Measurements from ENCODE around the gene SMYD2.

SMYD2 gene, protein sequence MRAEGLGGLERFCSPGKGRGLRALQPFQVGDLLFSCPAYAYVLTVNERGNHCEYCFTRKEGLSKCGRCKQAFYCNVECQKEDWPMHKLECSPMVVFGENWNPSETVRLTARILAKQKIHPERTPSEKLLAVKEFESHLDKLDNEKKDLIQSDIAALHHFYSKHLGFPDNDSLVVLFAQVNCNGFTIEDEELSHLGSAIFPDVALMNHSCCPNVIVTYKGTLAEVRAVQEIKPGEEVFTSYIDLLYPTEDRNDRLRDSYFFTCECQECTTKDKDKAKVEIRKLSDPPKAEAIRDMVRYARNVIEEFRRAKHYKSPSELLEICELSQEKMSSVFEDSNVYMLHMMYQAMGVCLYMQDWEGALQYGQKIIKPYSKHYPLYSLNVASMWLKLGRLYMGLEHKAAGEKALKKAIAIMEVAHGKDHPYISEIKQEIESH

DNA sequence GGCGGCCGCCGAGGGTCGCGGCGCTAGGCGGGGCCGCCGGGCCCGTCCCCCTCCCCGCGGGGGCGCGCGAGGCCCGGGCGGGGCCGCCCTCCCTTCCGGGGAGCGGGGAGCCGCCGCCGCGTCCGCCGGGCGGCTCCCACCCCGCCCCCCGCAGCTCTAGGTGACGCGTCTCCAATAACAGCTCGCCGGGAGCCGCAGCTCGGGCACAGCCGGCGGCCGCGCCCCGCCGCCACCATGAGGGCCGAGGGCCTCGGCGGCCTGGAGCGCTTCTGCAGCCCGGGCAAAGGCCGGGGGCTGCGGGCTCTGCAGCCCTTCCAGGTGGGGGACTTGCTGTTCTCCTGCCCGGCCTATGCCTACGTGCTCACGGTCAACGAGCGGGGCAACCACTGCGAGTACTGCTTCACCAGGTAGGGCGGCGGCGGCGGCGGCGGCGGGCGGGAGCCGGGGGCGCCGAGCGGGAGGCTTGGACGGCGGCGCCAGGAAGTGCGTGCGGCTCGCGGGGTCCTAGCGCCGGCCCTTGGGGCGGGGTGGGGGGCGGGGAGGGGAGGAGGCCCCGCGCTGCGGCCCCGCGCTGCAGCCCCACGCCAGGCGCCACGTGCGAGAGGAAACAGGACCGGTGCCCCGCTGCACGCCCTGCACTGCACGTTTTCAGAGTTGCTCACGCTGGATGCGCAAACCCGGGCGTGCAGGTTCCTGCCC is at the start of gene SMYD2:
SMYD2 (plus strand) TSS at position 139 of the 699 bp plus-strand sequence; CDS start at position 235, 96 bp downstream.
- FAIRE-seq = no peak

DNA sequence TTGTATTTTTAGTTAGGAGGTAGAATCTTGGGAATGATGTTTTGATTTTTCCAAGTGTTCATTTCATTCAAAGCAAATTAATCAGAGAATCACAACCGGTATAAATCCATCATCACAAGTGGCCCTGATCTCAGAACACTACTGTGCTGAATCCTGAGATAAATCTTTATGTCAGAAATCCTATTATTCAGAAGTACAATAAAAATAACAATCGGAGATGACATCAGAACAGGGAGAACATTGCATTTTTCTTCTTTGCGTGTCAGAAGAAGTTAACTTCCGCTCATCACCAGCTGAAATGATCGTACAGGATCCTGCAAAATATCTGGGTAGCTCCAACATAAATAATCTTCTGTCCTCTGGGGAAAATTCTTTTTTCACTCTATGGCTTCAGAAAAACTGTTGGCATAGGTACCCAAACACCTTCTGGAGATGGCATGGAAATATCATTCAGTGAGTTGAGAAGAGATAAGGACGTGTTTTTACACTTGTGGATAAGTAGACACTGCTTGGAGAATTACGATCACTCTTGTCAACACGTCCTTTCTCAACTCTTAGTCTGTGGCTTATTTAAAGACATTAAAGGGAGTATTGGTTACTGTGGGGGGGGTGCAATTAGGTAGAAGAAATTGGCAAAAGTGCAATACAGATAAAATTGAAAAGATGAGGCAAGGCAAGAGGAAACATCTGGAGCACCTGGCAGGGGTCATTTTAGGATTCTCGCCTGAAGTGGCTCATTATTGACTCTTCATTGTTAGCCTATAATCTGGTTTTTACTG is 46.9 kb upstream of the SMYD2 start:
- no peak for FAIRE-seq

DNA sequence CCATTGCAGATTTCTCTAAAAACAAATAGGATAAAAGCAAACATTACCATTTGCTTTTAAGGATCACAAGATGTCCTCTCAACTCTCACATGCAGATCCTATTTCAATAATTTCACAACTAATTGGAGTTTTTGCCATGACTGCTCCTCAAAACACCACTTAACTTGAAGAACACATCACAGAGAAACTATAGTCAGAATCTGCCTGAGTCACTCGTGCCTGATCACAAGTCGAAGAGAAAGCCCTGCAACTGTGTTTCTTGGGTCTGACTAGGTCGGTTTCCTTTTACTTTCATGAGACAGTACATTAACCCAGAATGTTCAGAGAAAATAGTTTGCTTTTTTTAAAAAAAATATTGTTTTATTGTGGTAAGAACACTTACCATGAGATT is 46.3 kb upstream of the SMYD2 start:
- no peak for FAIRE-seq

DNA sequence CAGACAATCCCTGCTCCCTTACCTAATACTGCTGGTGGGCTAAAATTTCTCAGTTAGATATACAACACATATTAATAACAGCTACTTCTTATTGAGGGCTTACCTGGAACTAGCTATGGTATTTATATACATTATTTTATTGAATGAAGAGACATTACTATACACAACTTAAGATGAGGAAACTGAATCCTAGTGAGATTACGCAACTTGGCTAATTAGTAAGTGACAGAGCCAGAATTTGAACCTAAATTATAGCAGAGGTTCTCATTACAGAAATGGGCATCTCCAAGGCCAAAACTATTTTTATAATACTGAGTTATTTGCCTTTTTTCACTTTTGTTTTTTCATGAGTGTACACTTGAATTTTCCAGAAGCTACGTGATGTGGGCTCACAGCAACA is 44.5 kb upstream of the SMYD2 start:
- FAIRE-seq = no peak

DNA sequence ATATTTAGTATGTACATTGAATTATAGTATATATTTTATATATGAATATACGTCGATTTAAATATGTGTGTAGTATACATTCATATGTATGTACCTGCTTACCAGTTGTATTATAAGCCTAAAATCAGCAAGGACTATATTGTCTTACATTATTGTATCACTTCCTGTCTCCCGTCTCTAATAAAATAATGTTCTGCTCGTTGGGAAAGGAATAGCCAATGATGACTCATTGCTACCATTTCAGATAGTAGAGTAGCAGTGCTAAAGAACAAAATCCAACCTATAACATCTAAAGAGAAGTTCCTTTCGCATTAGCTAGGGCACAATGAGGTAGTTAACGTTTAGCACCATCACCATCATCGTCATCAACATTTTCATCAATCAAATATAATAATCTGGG is 39.9 kb upstream of the SMYD2 start:
- no peak for FAIRE-seq

DNA sequence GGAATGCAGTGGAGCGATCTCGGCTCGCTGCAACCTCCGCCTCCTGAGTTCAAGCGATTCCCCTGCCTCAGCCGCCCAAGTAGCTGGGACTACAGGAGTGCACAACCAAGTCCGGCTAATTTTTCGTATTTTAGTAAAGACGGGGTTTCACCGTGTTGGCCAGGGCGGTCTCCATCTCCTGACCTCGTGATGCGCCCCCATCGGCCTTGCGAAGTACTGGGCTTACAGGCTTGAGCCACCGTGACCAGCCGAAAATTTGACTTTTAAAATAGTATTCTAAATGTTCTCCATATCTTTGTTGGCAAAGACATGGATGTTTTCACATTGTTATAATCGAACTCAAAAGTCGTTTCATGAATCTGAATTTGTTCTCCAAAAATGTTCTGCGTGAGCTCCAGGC is 36.7 kb upstream of the SMYD2 start:
- no peak for FAIRE-seq

DNA sequence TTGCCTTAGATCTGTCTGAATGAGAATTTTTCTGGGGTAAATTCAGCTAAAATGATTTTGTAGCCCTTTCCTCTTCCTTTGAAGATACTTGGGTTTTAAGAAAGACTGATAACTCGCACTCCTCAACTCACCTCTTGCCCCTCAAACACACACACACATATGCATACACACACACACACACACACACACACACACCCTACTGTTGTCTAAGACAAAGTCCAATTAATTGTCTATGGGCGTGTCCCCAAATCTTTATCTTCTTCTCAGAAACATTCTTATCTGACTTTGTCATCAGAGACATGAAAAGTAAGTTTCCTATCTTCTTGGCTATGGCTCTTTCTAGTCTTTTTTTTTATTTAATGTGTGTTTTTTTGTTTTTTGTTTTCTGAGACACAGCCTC is 36.1 kb upstream of the SMYD2 start:
- no peak for FAIRE-seq

DNA sequence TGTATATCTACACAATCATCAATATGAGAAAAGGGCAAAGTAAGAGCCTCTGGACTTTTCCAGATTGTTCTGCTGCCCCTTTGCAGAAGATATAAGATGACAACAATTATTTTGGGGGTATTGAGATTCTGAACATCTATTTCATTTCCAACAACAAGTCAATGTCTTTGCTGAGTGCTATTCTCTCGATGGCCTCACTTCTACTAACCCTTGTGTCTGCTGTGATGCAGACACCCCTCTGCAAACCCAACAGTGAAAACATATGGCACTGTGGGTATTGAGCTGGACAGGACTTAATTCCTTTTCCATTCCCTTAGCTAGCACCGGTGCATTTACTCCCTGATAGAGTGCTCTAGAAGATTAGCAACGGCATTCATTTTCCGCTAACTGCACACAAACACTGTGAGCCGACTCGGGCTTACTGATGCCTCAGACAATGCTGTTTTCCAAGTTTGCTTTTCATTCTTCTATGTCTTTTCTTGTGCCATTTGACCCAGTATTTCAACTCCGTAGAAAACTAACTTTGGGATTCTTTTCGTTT is 33.4 kb upstream of the SMYD2 start:
- no peak for FAIRE-seq

DNA sequence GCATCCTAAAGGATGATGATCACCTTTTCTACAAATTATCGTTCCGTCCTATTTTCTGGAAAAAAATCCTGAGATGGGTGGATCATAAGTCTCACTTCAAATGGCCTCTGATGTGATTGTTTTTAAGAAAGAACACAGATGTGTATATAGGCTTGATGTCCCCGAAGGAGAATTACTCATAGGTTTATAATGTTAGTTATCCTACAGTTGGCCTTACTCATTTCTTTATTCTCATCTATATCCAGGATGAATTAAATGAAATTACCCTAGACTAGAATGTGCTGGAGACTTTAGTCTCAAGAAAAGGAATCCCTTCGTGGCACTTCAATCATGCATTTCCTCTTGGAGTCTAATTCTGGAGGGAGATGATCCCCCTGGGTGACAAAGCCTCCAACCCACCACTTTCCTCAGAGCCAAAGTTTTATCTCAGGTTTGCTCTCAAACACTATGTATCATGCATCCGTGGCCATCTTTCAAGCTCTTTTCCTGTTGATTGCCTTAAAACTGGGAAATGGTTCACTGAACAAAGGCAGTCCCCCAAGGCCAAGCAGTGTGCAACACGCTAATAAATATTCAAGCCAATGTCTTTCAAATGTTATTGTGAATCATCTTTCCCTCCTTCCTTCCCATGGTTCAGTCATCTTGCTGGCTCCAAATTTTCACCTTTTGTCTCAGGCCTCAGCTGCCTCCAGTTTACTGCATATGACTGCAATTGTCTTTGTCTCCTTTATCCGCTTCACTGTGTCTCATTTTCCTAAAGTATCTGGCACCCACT is 32.5 kb upstream of the SMYD2 start:
- no peak for FAIRE-seq

DNA sequence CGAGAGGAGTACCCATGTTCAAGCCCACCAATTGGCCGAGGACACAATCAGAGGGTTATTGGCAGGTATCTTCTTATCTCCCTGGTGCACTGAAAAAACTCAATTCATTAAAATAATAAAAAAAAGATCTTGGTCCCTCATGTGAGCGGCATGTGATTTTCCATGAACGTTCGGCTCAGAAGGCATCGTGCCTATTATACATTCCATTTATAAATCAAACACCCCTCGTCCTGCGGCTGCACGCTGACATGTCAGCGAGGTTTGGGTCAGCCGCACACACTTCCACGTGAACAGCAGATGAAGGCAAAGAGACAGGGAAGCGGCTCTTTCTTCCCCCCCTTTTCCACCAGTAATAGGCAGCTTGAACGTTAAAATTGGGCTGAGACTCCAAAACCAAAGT is 31.3 kb upstream of the SMYD2 start:
- FAIRE-seq = no peak

DNA sequence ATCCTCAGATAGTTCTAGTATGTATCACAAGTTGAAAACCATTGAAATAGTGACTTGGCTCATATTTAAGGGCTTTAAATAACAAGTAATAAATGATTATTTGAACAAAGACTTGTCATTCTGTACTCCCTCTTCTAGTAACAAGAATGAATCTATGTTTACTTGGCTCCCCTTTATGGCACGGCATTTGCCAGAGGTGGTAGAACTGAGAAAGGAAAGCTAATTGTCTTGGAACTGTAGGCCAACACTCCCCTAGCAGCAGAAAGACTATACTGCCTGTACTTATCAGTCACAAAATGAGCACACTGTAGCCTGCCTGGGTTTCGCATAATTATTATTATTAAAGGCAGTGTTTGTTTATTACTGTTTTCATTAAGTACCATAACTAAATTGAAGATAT is 29.6 kb upstream of the SMYD2 start:
- FAIRE-seq = no peak

DNA sequence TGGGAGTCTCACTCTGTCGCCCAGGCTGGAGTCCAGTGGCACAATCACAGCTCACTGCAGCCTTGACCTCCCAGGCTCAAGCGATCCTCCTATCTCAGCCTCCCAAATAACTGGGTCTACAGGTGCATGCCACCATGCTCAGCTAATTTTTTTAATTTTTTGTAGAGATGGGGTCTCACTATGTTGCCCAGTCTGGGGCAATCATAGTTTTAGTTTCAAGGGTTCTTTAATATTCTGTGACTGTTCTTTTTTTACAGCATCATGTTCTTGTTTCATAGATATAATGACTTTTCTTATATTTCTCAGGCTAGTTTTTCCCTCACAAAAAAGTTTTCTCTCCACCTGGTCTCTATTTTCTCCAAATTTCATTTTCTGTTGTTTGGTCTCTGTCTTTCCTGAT is 25.4 kb upstream of the SMYD2 start:
- FAIRE-seq = no peak

DNA sequence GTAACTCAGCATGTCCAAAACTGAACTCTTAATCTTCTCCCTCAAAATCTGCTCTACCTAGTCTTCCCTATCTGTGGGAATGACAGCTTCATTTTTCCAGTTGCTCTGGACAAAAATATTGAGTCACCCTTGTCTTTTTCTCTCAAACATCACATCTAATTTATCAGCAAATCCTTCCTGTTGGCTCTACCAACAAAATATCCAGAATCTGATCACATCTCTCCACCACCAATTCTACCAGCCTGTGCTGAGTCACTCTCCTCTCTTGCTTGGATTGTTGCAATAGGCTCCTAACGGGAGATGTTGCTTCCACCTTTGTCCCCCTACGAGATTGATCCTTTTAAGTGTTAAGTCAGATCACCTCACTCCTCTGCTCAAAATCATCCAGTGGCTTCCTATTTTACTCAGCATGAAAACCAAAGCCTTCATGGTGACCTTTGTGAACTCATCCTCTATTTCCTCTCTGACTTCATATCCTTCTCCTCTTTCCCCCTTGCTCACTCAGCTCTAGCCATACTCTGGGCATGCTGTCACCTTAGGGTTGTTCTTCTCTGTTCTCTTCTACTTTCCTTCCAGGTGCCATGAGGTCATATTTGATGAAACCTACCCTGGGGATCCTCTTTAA is 21.5 kb upstream of the SMYD2 start:
- FAIRE-seq = no peak

DNA sequence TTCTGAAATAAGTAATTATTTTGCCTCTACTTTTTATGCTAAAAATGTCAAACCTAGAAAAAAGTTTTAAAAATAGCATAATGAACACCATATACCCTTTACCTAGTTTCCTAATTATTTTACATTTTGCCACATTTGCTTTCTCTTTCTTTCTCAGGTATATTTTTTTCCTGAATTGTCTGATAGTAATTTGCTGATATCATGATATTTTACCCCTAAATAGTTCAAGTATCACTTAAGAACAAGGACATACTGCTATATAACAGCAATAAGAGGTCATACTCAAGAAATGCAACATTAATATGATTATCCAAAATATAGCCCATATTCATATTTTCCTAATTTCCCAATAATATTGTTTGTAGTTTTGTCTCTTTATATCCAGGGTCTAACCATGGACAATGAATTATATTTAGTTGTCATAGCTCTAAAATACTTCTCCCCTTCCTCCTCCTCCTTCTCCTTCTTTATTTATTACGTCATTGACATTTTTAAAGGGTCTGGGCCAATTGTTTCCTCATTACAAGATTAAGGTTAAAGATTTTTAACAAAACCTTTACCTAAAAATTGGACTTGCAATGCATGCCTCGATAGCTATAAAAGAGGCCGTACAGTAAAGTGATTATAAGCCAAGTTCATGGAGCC is 20.3 kb upstream of the SMYD2 start:
- FAIRE-seq = no peak

DNA sequence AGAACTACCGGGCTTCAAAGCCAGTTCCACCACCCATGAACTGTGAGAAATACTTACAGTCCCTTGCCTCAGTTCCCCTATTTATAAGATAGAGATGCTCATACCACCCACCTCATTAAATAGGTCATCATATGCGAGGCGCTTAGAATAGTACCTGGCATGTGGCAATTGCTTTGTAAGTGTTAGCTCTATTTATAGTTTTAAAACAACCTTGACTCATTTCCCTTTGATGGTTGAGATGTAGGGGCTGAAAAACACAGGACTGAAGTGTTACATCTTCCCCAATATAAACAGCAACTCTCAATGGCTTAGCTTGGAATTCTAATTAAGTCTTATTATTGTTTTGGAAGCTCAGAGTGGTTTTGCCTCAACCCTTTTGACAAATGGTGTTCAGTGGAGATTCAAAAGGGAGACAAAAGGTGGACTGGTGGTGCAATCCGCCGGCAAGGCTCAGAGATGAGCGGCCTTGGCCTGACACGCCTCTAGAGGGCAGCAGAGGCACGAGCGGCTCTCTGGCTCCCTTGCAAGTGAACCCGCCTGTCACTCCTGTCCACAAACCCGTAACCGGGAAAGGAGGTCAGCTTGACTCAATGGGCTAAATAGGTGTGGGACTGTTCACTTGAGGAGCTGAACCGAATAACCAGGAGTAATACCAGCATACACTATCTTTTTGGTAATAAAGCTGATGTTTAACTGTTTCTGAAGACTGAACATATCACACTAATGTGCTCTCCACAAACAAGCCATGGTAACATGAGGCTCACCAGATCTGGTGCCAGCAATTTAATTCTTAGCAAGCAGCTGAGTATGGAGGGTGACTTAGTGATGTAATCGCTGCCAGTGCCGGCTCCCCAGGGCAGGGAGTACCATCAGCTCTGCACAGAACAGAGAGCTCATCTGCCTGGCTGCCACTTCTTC is 19.5 kb upstream of the SMYD2 start:
- FAIRE-seq = no peak

DNA sequence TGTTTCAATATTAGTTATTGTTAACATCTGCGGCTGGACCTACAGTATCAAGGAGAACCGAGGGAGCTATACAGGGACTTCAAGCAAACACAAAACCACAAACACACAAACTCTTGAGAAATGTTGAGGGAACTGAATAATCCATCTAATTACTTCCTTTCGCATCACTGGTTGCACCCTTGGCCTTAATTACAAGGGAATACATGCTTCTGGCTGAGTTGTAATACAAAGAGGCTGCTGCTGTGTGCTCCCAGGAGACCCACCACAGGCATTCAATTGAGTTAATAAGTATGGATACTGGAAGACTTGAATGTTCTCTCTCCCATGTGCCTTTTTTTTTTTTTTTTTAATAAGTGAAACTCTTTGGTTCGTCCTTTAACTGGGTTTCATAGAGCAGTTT is 16.8 kb upstream of the SMYD2 start:
- no peak for FAIRE-seq

DNA sequence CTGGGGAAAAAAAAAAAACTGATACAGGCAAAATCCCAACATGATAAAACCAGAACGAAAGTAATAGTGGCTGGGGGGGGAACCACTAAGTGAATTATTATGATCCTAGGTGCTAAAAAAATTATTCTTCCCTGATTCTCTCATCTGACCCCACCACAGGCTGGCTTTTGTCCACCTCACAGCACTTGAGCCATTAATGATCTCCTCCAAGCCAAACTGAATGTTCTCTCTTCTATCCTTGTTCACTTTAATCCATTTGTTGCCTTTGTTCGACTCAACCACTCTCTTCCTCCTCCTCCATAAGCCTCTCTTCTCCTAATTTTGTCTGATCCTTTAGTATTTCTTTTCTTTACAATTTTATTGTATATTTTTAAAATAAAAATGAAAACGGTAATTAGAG is 16.0 kb upstream of the SMYD2 start:
- FAIRE-seq = no peak

DNA sequence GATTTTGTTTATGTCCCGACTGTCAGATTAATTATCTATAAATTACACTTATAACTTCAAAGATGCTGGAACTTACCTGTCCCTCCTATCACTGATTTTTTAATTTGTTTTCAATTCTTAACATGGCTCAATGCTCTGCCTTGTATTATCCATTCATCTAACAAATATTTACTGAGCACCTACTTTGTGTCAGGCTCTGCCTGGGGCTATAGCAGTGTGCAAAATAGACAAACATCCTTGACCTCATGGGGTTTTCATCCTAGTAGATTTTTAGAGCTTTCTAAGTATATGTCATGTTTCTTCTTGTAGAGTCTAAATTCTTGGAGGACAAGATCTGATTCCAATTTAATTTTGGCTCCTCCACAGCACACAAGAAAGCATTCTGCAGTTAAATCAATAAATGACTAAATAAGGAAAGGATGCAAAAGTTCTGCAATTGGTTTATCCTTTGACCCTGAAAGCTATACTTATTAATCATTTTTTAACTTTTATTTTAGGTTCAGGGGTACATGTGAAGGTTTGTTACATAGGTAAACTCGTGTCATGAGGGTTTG is 10.8 kb upstream of the SMYD2 start:
- FAIRE-seq = no peak

DNA sequence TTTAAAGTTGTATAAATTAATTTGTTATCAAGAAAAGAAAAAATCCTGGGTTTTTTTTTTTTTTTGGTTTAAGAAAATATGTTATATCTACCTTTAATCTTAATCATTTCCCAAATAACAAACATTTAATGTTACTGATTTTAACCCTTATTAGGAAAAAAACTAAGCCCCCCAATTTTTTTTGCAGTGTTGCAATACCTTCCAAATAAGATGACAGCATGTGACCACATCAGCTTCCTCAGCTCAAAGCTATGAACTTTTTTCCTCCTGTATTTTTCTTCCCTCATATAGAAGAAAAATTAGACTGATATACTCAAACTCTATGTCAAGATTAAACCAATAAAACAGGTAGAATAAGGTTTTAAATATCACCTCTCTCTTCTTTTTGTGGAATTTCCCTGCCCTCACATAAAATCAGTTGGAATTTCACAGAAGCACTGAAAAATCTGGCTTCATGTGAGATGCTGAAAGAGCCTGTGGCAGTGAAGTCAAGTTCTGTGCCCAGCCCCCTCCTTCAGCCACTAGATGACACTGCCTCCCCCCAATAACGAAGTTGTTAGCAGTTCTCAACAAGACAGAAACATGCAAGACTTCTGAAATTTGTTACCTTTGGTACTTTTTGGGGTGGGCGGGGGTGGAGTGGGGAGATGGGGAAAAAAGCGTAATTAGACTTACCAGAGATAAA is 9.6 kb upstream of the SMYD2 start:
- no peak for FAIRE-seq

Data from endometrium (tissue), 2 donors.